NCI-H128 (cell line): ENCODE results near the gene RPEL1.
"Not testable (repeated sequence)": the region's sequence is repeated elsewhere in the genome, so short reads cannot be mapped to it uniquely, and the experiment has no call there.

Source experiments
- DNase-seq: peaks from one replicate; lab custom pipeline; 2025; ENCODE audit not compliant: unreplicated experiment; lab: John Stamatoyannopoulos, UW

RPEL1 gene

GRCh38 chr10:103245587-103245986 is at the start of gene RPEL1:
Gene RPEL1, plus strand, starts transcription at chr10:103245887. Its CDS starts 110 bp downstream, at chr10:103245997.
- not testable (repeated sequence) for DNase-seq

GRCh38 chr10:103196516-103196915 is 49.2 kb upstream of the RPEL1 start:
- DNase-seq = no peak

GRCh38 chr10:103197174-103197573 is 48.5 kb upstream of the RPEL1 start:
- no peak for DNase-seq

GRCh38 chr10:103197903-103198302 is 47.8 kb upstream of the RPEL1 start:
- DNase-seq = no peak

GRCh38 chr10:103198648-103199047 is 47.0 kb upstream of the RPEL1 start:
- no peak for DNase-seq

DNA sequence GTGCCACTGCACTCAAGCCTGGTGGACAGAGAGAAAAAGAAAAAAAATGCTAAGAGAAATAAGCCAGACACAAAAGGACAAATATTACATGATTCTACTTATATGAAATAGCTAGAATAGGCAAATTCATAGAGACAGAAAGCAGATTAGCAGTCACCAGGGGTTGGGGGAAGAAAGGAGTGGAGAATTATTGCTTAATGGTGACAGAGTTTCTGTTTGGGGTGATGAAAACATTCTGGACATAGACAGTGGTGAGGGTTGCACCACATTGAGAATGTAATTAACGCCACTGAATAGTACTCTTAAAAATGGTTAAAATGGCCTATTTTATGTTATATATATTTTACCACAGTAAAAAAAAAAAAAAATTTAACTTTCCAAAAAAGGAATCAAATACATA is 46.2 kb upstream of the RPEL1 start:
- DNase-seq = no peak

DNA sequence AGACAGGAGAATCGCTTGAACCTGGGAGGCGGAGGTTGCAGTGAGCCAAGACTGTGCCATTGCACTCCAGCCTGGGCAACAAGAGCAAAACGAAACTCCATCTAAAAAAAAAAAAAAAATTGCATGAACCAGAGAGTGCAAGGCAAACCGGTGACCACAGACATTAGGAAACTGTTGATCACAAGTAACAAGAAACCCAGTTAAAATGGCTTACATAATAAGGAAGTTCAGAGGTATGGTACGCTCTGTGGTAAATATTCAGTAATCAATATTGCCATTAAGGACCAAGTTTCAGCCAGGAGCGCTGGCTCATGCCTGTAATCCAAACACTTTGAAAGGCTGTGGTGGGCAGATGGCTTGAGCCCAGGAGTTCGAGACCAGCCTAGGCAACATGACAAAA is 43.4 kb upstream of the RPEL1 start:
- DNase-seq = no peak

GRCh38 chr10:103203466-103203865 is 42.2 kb upstream of the RPEL1 start:
- DNase-seq = no peak

- DNase-seq = no peak
These were observed 41.1 kb upstream of the RPEL1 start for GRCh38 chr10:103204353-103205255.

GRCh38 chr10:103205401-103205800 is 40.3 kb upstream of the RPEL1 start:
- DNase-seq = not testable (repeated sequence)

GRCh38 chr10:103206715-103207114 is 39.0 kb upstream of the RPEL1 start:
- DNase-seq = not testable (repeated sequence)

DNA sequence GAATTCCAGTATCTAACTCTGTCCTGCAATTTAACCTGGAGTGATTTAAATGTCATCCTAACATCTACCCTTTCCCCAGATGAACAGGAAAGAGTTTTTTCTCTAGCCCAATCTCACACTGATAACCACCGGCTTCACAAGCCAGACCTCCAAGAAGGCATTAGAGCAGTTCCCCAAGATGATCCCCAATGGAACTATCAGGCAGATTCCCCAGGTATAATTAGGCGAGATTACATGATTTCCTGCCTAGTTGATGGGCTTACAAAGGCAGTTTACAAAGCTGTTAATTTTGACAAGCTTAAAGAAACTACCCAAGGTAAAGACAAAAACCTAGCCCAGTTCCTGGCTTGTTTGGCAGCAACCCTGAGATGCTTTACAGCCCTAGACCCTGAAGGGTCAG is 38.5 kb upstream of the RPEL1 start:
- no peak for DNase-seq

- DNase-seq = not testable (repeated sequence)
These were observed 38.0 kb upstream of the RPEL1 start for GRCh38 chr10:103207643-103208042.

GRCh38 chr10:103210262-103210661 is 35.4 kb upstream of the RPEL1 start:
- DNase-seq = not testable (repeated sequence)

DNA sequence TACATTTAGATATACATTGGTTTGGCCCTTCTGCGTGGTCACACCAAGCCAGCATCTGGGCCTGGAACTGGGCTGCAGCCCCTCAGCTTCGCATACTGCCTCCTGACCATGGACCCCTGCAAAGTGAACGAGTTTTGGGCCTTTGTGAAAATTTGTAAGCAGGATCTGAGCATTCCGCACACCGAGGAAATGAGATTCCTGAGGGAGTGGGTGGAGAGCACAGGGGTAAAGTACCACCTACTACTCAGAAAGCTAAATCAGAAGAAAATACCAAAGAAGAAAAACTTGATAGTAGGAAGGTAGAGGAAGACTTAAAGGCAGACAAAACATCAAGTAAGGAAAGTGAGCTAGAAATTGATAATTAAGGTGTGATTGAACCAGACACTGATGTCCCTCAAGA is 30.1 kb upstream of the RPEL1 start:
- DNase-seq = no peak

GRCh38 chr10:103216362-103216761 is 29.3 kb upstream of the RPEL1 start:
- not testable (repeated sequence) for DNase-seq

- no peak for DNase-seq
These were observed 21.6 kb upstream of the RPEL1 start for GRCh38 chr10:103224133-103224532.

DNA sequence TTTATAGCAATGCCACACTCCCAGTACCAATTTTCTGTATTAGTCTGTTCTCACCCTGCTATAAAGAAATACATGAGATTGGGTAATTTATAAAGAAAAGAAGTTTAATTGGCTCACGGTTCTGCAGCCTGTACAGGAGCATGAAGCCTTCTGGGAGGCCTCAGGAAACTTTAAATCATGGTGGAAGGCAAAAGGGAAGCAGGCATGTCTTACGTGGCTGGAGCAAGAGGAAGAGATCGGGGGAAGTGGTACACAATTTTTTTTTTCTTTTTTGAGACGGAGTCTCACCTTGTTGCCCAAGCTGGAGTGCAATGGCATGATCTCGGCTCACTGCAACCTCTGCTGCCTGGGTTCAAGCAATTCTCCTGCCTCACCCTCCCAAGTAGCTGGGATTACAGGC is 21.0 kb upstream of the RPEL1 start:
- not testable (repeated sequence) for DNase-seq

DNA sequence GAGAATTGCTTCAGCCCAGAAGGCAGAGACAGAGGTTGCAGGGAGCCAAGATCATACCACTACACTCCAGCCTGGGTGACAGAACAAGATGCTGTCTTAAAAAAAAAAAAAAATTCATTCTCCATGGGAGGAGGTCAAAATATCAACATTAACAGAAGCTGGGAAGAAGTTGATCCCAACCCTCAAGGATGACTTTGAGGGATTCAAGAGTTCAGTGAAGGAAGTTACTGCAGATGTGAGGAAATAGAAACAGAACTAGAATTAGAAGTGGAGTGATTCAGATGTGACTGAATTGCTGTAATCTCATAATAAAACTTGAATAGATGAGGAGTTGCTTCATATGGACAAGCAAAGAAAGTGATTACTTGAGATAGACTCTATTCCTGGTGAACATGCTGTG is 19.7 kb upstream of the RPEL1 start:
- no peak for DNase-seq

- no peak for DNase-seq
These were observed 18.3 kb upstream of the RPEL1 start for GRCh38 chr10:103227416-103227815.

DNA sequence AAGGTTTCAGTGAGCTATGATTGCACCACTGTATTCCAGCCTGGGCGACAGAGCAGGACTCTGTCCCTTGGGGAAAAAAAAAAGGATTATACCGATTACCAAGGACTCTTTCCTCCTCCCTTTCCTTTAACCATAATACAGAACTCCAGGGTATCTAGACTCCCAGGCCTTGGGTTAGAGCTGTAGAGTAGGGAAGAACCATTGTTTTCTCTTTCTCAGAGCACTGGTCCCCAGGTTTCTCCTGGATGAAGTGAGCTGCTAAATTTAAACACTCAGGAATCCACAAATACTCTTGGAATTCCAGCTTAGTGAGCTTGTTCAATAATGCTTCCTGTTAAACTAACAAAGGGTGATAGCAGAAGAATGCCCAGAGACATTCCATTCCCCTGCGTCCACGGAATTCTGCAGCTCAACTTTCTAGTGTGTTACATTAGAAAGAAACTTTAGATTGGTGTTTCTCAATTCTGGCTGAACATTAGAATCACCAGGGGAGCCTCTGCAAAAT is 14.6 kb upstream of the RPEL1 start:
- DNase-seq = no peak

DNA sequence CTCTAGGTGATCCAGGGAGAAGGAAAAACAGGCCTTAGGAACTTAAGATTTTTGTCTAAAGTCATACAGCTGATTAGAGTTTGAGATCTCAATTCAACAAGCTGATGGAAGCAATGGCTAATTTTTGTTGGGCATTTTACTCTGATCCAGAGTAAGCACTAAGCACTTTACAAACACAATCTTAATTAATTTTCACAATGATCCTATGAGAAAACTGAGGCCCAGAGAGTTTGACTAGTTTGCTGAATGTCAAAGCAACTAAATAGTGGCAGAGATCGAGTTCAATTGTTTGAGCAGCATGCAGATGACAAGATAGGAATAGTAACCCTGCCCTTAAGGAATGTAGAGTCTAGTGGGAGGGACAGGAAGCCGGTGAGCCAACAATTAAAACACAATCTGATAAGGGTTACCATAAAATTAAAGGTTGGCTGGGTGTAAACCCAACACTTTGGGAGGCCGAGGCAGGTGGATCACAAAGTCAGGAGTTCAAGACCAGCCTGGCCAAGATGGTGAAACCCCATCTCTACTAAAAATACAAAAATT is 13.5 kb upstream of the RPEL1 start:
- DNase-seq = no peak
